H1 (cell line): ENCODE results near the gene DUOX1. TPM values are rescaled to one million over a fixed set of nuclear protein-coding genes. Genes with fewer than 3 reads are reported as not detected.

Experiments
- CHD7 ChIP-seq: fragments of 300-600 bp; sonication (generic); IDR thresholded peaks from 2 replicates; pipeline ENCODE4 v1.7.1; 2012; ENCODE audit warnings: low read length, moderate library complexity, mild to moderate bottlenecking, inconsistent platforms; ENCODE audit not compliant: insufficient replicate concordance
- polyA plus RNA-seq, 7 experiments: library from polyadenylated mRNA; depleted of rRNA in 3 of 7; stranded (reverse) in 5 of 7; unstranded in 2 of 7; fragments of >200 nt in 5 of 7; fragments of 200-250 nt in 2 of 7; gene quantifications; 1 replicate in 5 of 7; 2 replicates in 1 of 7; 4 replicates in 1 of 7; pipeline versions ENCODE4 v1.2.1 to v1.2.3, GENCODE V29; 2011 to 2013; ENCODE audit warnings: missing spikeins in 2 of 7, mixed read lengths in 2 of 7
- total RNA-seq: library from RNA; stranded (reverse); fragmentation: NEBNext Ultra II Directional; extraction: Animal tissue kit (Norgen Biotek cat#: 25700); gene quantifications from 2 replicates; pipeline ENCODE4 v1.2.1, GENCODE V29; 2021

Gene DUOX1
- total and polyA plus RNA-seq, 2 of the 8 experiments (the other 6 are each of a cell fraction or from before 2014, with no cell fraction given) = 0.84 to 1.4 TPM

GRCh38 chr15:45184562-45185041 is 54.8 kb downstream of the DUOX1 start (continued):
- no peak for TF ChIP-seq CHD7
